Measurements from ENCODE around the gene BGN. TPM values are rescaled to one million over a fixed set of nuclear protein-coding genes. Genes with fewer than 3 reads are reported as not detected.

The BGN gene
- total RNA-seq, 1 experiment from 2014 or later = 2.9 TPM

DNA sequence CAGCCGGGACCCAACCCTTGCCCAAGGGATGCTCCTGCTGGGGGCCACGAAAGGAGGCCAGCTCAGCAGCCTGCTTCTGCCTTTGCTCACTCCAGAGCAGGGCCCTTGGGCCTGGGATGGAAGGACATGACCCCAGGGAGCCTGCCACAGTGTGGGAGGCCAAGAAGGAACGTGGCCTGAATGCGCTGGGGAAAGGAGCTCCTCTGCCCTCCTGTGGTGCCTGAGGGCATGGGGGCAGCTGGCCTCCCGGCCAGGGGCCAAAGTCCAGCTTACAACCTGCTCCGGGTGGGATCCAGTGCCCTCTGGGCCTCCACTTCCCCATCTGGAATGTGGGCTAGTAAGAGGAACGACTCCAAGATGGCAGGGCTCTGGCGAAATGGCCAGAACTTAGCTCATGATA is 20.7 kb downstream of the BGN start:
- POLR2A ChIA-PET = no interaction called here
- no peak overlapping the region for H3K4me3 ChIP-seq (ENCODE audit: low read depth in 2 of 2, low read length in 2 of 2)
- no peak overlapping the region for H3K27ac ChIP-seq (ENCODE audit: low read length)
- intact Hi-C loops (cut with micrococcal nuclease; ENCODE audit: unreplicated experiment) = no loop called here
- H3K27me3 ChIP-seq (ENCODE audit: control insufficient read depth, insufficient read depth, low read length) = no peaks in the 10 kb centered on the region; the same call in 1 of the 2 replicates
- CTCF ChIA-PET = interaction anchor here (0.8 kb wide), 1 partner anchor 8 kb away, joined by 8 read pairs; no protein-coding TSS in a partner anchor
- H3K4me1 ChIP-seq (ENCODE audit: control insufficient read depth, insufficient read depth, low read length) = peaks cover 5% of the 10 kb centered on the region
- in situ Hi-C loops (cut with HindIII; ENCODE audit: low pct_unique_long_range_greater_than_20kb, low sequenced_read_pairs) = no loop called here
- TF ChIP-seq, protein P1, sequence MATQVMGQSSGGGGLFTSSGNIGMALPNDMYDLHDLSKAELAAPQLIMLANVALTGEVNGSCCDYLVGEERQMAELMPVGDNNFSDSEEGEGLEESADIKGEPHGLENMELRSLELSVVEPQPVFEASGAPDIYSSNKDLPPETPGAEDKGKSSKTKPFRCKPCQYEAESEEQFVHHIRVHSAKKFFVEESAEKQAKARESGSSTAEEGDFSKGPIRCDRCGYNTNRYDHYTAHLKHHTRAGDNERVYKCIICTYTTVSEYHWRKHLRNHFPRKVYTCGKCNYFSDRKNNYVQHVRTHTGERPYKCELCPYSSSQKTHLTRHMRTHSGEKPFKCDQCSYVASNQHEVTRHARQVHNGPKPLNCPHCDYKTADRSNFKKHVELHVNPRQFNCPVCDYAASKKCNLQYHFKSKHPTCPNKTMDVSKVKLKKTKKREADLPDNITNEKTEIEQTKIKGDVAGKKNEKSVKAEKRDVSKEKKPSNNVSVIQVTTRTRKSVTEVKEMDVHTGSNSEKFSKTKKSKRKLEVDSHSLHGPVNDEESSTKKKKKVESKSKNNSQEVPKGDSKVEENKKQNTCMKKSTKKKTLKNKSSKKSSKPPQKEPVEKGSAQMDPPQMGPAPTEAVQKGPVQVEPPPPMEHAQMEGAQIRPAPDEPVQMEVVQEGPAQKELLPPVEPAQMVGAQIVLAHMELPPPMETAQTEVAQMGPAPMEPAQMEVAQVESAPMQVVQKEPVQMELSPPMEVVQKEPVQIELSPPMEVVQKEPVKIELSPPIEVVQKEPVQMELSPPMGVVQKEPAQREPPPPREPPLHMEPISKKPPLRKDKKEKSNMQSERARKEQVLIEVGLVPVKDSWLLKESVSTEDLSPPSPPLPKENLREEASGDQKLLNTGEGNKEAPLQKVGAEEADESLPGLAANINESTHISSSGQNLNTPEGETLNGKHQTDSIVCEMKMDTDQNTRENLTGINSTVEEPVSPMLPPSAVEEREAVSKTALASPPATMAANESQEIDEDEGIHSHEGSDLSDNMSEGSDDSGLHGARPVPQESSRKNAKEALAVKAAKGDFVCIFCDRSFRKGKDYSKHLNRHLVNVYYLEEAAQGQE (IDR thresholded peaks at IDR 0.05; ENCODE audit: insufficient read depth in 1 of 2, low read depth in 2 of 2, low read length in 1 of 2) = no peak
- TF ChIP-seq CTCF (IDR thresholded peaks at IDR 0.05) (no peak), SIN3A (IDR thresholded peaks at IDR 0.05; ENCODE audit: borderline replicate concordance, insufficient read depth, low read depth, low read length) (no peak), TCF7L2 (IDR thresholded peaks at IDR 0.05; ENCODE audit: low read depth, low read length) (no peak), POLR2AphosphoS5 (IDR thresholded peaks at IDR 0.05; ENCODE audit: low read depth, low read length) (no peak)
- no TSS peak for BruUV-seq (replicated peaks)
- no peaks in the 10 kb centered on the region for H3K9me3 ChIP-seq (ENCODE audit: control insufficient read depth, insufficient read depth, low read depth, low read length)
- no peaks in the 10 kb centered on the region for H3K36me3 ChIP-seq (ENCODE audit: control insufficient read depth, insufficient read depth, low read length)
- DNase-seq (ENCODE audit: low read depth, low spot score) (no peak), ATAC-seq (no peak)

GRCh38 chrX:153516073-153516472 is 21.3 kb downstream of the BGN start:
- H3K4me1 ChIP-seq (ENCODE audit: control insufficient read depth, insufficient read depth, low read length) = peaks cover 10% of the 10 kb centered on the region
- no peaks in the 10 kb centered on the region; the same call in 1 of the 2 replicates for H3K27me3 ChIP-seq (ENCODE audit: control insufficient read depth, insufficient read depth, low read length)
- no peak for ATAC-seq
- in situ Hi-C loops (cut with HindIII; ENCODE audit: low pct_unique_long_range_greater_than_20kb, low sequenced_read_pairs) (no loop called here), intact Hi-C loops (cut with micrococcal nuclease; ENCODE audit: unreplicated experiment) (no loop called here)
- CTCF ChIA-PET = no interaction called here
- POLR2A ChIA-PET = no interaction called here
- no peak for DNase-seq (ENCODE audit: low read depth, low spot score)
- no peak overlapping the region for H3K4me3 ChIP-seq (ENCODE audit: low read depth in 2 of 2, low read length in 2 of 2)
- BruUV-seq (replicated peaks) = no TSS peak
- H3K27ac ChIP-seq (ENCODE audit: low read length) = no peak overlapping the region
- H3K9me3 ChIP-seq (ENCODE audit: control insufficient read depth, insufficient read depth, low read depth, low read length) = no peaks in the 10 kb centered on the region
- TF ChIP-seq, protein P1 (IDR thresholded peaks at IDR 0.05; ENCODE audit: insufficient read depth in 1 of 2, low read depth in 2 of 2, low read length in 1 of 2) = no peak
- TF ChIP-seq CTCF (IDR thresholded peaks at IDR 0.05) (no peak), TCF7L2 (IDR thresholded peaks at IDR 0.05; ENCODE audit: low read depth, low read length) (no peak), SIN3A (IDR thresholded peaks at IDR 0.05; ENCODE audit: borderline replicate concordance, insufficient read depth, low read depth, low read length) (no peak), POLR2AphosphoS5 (IDR thresholded peaks at IDR 0.05; ENCODE audit: low read depth, low read length) (no peak)
- no peaks in the 10 kb centered on the region for H3K36me3 ChIP-seq (ENCODE audit: control insufficient read depth, insufficient read depth, low read length)

Measured in Panc1 (cell line).